ENCODE results near the gene PGLYRP1.

Gene PGLYRP1

DNA sequence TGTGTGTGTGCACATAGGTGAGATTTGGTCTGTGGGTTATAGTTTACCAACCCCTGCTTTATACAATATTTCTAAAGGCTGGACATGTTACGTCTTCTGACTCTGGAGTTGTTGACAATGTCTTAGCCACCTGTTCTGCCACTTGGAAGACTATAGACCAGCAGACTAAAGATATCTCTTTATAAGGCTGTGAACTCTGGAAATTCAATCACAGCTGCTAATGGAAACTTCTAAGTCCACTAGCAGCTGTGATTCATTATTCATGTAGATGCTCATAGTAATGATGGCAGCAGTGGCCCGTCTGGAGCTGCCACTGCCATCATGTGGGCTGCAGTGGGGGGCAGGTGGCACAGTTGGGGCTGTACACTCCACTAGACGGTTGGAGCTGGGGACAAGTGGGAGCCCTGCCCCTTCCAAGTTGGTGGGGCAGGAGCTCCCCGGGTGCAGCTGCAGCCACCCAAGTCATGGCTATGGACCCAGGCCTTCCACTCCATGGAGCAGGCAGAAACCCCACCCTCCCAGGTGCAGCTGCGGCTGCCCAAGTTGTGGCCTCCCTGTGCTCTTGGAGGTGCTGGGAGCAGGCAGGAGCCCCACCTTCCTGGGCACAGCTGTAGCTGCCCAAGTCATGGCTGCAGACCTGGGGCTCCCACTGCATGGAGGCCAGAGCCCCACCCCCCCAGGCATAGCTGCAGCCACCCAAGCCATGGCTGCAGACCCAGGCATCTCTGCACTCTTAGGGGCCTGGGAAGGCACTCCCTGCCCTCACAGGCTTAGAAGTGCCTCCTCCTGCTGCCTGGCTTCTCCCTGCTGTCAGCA lies 9.1 kb upstream of the PGLYRP1 start:
- DNase-seq = no peak

GRCh38 chr19:46030812-46031550 lies 8.1 kb upstream of the PGLYRP1 start:
- no peak for DNase-seq

- DNase-seq = peak; percentile 16
Observed at GRCh38 chr19:46025835-46026234, 3.0 kb upstream of the PGLYRP1 start.

DNA sequence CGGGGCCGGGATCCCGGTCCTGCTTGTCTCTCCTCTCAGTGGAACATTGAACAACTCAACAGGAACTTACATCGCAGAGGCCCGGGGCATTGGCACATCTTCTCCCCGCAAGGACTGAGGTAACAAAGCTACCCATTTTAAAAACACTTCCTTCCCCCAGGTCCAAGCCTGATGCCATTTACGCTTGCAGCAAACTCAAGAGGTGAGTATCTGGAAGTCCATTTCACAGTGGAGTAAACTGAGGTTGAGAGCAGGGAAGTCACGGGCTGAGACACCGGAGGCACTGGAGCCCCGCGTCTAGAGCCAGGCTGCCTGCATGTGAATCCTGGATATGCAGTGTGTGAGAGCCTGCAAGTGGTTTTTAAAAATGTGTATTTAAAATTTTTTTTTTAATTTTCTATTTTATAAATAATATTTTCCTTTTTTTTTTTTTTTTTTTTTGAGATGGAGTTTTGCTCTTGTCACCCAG lies 492 bp upstream of the PGLYRP1 start:
- no peak for DNase-seq

GRCh38 chr19:46022061-46022430 lies 807 bp downstream of the PGLYRP1 start:
- DNase-seq = no peak

DNA sequence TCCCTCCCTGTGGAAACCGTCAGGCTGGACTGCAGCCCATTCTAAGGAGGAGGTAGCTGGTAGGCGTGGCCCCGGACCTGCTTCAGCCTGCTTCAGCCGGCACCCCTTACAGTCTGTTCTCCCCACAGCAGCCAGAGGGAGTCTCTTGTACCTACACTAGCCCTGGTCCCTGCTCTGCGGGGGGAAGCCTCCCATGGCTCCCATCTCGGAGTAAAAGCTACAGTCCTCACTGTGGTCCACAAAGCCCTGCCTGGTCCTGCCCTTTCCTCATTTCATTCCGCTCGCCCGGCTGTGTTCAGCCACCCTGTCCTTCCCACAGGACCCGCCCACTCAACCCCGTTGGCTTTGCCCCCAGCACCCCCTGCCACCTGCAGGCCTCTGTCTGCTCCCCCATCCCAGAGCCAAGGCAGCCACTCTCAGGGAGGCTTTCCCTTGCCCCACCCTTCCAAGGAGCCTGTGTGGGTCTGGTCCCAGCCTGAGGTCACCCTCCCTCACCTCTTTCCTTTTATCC lies 1.3 kb downstream of the PGLYRP1 start:
- no peak for DNase-seq

- no peak for DNase-seq
Observed at GRCh38 chr19:46020819-46021125, 2.1 kb downstream of the PGLYRP1 start.

DNA sequence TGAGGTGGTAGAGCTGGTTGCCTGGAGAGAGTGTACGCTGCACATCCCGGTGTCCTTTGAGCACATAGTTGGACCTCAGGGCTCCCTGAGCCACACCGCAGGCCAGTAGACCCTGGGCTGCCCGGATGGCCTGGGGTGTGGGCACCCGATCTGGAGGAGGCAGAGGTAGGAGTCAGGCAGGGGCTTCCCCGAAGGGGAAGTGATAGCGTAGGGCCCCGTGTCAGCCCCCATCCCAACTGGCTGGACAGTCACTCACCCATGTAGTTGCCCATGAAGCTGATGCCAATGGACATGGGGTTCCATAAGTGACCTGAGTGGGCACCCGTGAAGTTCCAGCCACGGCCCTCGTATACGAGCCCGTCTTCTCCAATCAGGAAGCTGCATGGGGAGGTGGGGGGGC lies 3.6 kb downstream of the PGLYRP1 start:
- no peak for DNase-seq

DNA sequence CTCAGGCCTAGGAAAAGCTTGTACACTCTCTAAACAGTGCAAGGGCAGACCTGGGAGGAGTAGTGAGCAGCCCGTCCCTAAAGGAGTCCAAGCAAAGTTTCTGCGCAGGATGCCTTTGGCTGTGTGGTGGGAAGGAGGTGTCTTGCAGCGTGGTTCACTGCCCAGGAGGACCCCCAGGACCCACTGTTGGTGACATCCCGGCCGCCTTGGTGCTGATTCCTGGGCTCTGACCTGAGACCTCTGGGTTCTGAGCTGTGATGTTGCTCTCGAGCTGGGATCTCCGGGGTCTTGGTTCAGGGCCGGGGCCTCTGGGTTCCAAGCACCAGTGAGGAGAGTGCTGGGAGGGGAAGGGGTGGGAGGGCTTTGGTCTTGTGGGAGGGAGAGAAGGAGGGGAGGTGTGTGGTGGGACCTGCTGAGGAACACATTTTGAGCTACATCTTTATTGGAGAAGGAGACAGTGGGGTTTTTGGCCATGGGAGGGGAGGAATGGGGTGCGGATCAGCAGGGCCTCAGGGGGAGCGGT lies 4.1 kb downstream of the PGLYRP1 start:
- DNase-seq = no peak

- no peak for DNase-seq
Observed at GRCh38 chr19:46017874-46018675, 4.8 kb downstream of the PGLYRP1 start.

DNA sequence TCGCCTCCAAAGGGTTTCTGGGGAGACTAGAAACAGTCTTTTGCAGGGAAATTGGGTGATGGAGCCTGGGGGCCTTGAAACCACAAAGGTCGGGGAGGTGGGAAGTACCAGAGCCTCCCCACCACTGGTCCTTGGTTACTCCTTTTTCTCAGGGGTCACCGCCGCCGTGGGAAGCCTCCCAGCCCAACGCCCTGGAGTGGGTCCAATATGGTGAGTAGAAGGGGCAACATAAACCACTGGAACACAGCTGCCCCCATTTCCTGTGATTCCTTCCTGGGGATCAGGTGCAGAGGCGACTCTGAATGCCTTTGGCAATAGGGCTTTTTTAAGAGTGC lies 5.8 kb downstream of the PGLYRP1 start:
- DNase-seq = no peak

- DNase-seq = peak; percentile 88
Observed at GRCh38 chr19:46016426-46017094, 6.3 kb downstream of the PGLYRP1 start.

DNA sequence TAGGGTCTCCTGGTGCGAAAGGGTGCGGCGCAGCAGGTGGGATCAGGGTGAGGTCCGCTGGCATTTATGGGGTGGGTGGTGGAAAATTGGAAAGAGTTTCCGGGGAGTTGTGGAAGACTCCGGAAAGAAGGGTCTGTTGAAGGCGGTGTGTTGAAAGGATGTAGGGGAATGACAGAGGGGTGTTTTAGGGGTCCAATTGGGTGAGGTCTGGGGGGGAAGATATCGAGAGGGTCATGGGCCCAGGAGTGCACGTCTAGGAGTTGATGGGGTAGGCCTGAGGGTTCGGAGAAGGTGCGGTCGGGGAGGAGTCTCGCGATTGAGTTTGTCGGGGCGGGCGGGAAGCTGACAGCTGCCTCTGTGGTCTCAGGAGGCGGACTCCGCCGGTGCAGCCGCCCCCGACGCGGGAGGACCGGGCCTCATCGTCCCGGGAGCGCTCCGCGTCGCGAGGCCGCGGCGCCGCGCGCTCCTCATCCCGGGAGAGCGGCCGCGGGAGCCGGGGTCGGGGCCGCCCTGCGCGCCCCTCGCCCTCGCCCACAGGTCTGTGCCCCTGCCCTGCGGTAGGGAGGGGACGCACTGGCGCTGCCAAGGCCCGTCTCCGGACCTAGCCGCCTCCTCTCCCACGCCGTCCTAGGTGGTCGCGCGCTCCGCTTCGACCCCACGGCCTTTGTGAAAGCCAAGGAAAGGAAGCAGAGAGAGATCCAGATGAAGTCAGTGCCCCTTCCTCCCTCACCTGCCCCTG lies 7.0 kb downstream of the PGLYRP1 start:
- no peak for DNase-seq

DNA sequence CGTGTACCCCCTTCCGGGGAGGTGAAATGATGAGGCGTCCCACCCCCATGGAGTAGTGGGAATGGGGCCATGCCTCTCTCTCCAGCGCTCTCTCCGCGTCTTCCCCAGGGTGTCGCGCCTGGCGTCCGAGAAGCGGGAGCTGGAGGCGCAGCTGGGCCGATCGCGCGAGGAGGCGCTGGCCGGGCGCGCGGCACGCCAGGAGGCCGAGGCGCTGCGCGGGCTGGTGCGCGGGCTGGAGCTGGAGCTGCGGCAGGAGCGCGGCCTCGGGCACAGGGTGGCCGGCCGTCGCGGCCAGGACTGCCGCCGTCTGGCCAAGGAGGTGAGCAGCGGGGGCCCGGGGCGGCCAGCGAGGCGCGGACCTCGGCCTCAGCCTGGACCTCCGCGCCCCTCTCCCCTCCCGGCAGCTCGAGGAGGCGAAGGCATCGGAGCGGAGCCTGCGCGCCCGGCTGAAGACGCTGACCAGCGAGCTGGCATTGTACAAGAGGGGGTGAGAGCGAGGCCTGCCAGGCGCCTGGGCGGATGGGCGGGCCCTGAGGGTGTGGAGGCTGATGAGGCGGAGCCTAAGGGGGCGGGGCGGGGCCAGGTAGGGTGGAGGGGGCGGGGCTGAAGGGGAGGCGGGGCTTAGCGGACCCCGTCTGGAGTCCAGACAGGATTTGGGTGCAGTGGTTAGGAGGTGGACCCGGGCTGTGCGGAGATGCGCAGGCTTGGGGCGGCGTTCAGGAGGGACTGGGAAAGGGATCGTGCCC lies 7.7 kb downstream of the PGLYRP1 start:
- peak; percentile 56 for DNase-seq

DNA sequence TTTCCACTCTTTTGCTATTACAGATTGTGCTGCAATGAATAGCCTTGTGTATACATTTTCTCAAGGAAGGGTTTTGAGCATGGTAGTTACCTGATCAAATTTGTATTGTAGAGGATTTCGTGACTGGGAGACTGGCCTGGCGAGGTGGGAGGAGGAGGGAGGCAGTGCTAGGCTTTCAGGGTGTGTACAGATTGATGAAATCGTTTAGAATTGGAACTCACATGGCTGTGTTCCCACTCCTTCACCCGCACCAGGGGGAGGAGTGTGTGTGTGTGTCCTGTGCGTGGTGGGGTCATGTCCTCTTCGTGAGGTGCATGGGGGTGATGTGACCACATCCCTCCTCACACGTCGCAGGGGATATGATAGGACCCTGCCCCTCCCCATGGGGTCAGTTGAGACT lies 8.3 kb downstream of the PGLYRP1 start:
- DNase-seq = no peak

- DNase-seq = peak; percentile 67
Observed at GRCh38 chr19:46009530-46010510, 13.0 kb downstream of the PGLYRP1 start.

GRCh38 chr19:46006411-46006810 lies 16.4 kb downstream of the PGLYRP1 start:
- no peak for DNase-seq

- DNase-seq = no peak
Observed at GRCh38 chr19:46002678-46003275, 20.1 kb downstream of the PGLYRP1 start.

GRCh38 chr19:46000491-46001246 lies 22.2 kb downstream of the PGLYRP1 start:
- no peak for DNase-seq
